Lung (tissue), 12 donors: ENCODE measurements around the gene NRP2. TPM values are rescaled to one million over a fixed set of nuclear protein-coding genes. Genes with fewer than 3 reads are reported as not detected.

ENCODE experiments used
- ATAC-seq: fragments of 200-7000 bp; cut with Tn5 transposase; one replicate; pipeline ENCODE4 v1.9.1; 2020; ENCODE audit warnings: moderate number of reproducible peaks; ENCODE audit not compliant: insufficient read depth, low FRiP score
- DNase-seq, 3 donors: peaks; one replicate each; pipeline ENCODE4 v3.0.0-alpha.2; 2013 to 2017
- H3K27ac ChIP-seq, 2 donors: one replicate each; pipeline ENCODE4 v1.5.1; 2013; ENCODE audit warnings: mild to moderate bottlenecking in 2 of 2, moderate library complexity in 2 of 2, control low read depth in 1 of 2, inconsistent platforms in 1 of 2, low read depth in 1 of 2, low read length in 1 of 2
- H3K27me3 ChIP-seq, 3 donors: one replicate each; pipeline ENCODE4 v1.5.1; 2013; ENCODE audit warnings: low read length in 2 of 3; ENCODE audit not compliant: control insufficient read depth in 3 of 3, insufficient read depth in 3 of 3
- H3K36me3 ChIP-seq, 4 donors: one replicate each; pipeline ENCODE4 v1.5.1; 2013; ENCODE audit warnings: low read length in 4 of 4, mild to moderate bottlenecking in 1 of 4, moderate library complexity in 1 of 4; ENCODE audit not compliant: control insufficient read depth in 4 of 4, insufficient read depth in 4 of 4
- H3K4me1 ChIP-seq, 5 donors: one replicate each; pipeline ENCODE4 v1.5.1; 2013; ENCODE audit warnings: low read length in 5 of 5, mild to moderate bottlenecking in 2 of 5, moderate library complexity in 1 of 5; ENCODE audit not compliant: control insufficient read depth in 5 of 5, insufficient read depth in 5 of 5
- H3K4me3 ChIP-seq: one replicate; pipeline ENCODE4 v1.5.1; 2013; ENCODE audit warnings: mild to moderate bottlenecking, control low read depth, moderate library complexity
- H3K9ac ChIP-seq, 2 donors: one replicate each; pipeline ENCODE4 v1.5.1; 2013; ENCODE audit warnings: low read length in 2 of 2, control low read depth in 1 of 2; ENCODE audit not compliant: insufficient read depth in 1 of 2
- H3K9me3 ChIP-seq, 4 donors: one replicate each; pipeline ENCODE4 v1.5.1; 2013; ENCODE audit warnings: low read length in 3 of 4, mild to moderate bottlenecking in 1 of 4, moderate library complexity in 1 of 4; ENCODE audit not compliant: control insufficient read depth in 4 of 4, insufficient read depth in 3 of 4
- WGBS, 2 donors: extraction: QIAGEN DNeasy Blood & Tissue Kit; methylation state at CpG; one replicate each; pipeline ENCODE4 v1.1.7; 2013; 5-methylcytosine and 5-hydroxymethylcytosine counted together
- polyA plus RNA-seq, 2 donors: library from polyadenylated mRNA; stranded (reverse); fragments of 200-250 nt; gene quantifications; one replicate each; pipeline ENCODE4 v1.2.1, GENCODE V29; 2013
- total RNA-seq, 2 donors: library from RNA; depleted of rRNA in 1 of 2; stranded (reverse); fragments of >200 nt in 1 of 2; gene quantifications; one replicate each; pipeline ENCODE4 v1.2.1, GENCODE V29; 2014 to 2021
- TF ChIP-seq, protein P1 (sequence below): IDR thresholded peaks from 2 replicates; pipeline ENCODE4 v1.5.1; 2012; ENCODE audit warnings: mild to moderate bottlenecking; ENCODE audit errors: control extremely low read depth, extremely low read depth
- donor health status: control.
- donor health status: control.
- donor health status: Bipolar disorder and iron deficiency.
- donor health status: healthy.
- donor health status: DM: yes; HTN: yes; CAD: no.

Gene NRP2
- total and polyA plus RNA-seq, 4 donors = 20.4 to 125 (median 63.2) TPM

DNA sequence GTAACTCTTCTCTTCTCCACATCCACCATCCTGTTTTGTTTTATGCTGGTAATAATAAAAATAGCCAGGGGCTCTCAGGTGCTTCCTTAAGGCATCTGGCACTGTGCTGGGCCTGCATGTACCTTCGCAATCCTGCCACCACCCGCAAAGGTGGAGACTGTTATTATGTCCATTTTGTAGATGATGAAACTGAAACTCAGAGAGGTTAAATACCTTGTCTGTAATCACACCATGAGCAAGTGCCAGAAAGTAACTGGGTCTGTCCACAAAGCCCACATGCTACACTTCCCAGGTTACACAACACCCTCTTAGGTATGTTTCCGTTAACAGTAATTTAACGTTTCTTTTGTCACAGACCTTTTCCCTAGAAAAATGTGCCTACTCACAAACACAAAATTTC lies 27.0 kb downstream of the NRP2 start:
- no peak overlapping the region for H3K27ac ChIP-seq
- H3K4me1 ChIP-seq = peaks cover 6 to 67% (median 16%) of the 10 kb centered on the region in 5 donors
- DNase-seq (no peak), ATAC-seq (no peak)
- no peaks in the 10 kb centered on the region for H3K27me3 ChIP-seq
- H3K36me3 ChIP-seq = peaks cover 0 to 3% (median 1%) of the 10 kb centered on the region in 4 donors
- TF ChIP-seq, protein P1, sequence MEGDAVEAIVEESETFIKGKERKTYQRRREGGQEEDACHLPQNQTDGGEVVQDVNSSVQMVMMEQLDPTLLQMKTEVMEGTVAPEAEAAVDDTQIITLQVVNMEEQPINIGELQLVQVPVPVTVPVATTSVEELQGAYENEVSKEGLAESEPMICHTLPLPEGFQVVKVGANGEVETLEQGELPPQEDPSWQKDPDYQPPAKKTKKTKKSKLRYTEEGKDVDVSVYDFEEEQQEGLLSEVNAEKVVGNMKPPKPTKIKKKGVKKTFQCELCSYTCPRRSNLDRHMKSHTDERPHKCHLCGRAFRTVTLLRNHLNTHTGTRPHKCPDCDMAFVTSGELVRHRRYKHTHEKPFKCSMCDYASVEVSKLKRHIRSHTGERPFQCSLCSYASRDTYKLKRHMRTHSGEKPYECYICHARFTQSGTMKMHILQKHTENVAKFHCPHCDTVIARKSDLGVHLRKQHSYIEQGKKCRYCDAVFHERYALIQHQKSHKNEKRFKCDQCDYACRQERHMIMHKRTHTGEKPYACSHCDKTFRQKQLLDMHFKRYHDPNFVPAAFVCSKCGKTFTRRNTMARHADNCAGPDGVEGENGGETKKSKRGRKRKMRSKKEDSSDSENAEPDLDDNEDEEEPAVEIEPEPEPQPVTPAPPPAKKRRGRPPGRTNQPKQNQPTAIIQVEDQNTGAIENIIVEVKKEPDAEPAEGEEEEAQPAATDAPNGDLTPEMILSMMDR = no peak
- H3K9ac ChIP-seq = no peak overlapping the region
- peaks cover 0 to 1% (median 0%) of the 10 kb centered on the region in 4 donors for H3K9me3 ChIP-seq
- 69 to 86% methylated on average over 4 of the region's 4 CpGs for WGBS, 2 donors
- no peak overlapping the region for H3K4me3 ChIP-seq

- H3K9ac ChIP-seq = no peak overlapping the region
- TF ChIP-seq, protein P1 = no peak
- WGBS, 2 donors = 14 to 69% methylated on average over 1 of the region's 1 CpG
- peaks cover 5 to 64% (median 22%) of the 10 kb centered on the region in 5 donors for H3K4me1 ChIP-seq
- H3K27me3 ChIP-seq = no peaks in the 10 kb centered on the region
- DNase-seq (no peak), ATAC-seq (no peak)
- H3K9me3 ChIP-seq = peaks cover 0 to 1% (median 0%) of the 10 kb centered on the region in 4 donors
- peaks cover 0 to 8% (median 2%) of the 10 kb centered on the region in 4 donors for H3K36me3 ChIP-seq
- no peak overlapping the region for H3K27ac ChIP-seq
- no peak overlapping the region for H3K4me3 ChIP-seq
Observed at GRCh38 chr2:205712508-205712907, 30.2 kb downstream of the NRP2 start.

DNA sequence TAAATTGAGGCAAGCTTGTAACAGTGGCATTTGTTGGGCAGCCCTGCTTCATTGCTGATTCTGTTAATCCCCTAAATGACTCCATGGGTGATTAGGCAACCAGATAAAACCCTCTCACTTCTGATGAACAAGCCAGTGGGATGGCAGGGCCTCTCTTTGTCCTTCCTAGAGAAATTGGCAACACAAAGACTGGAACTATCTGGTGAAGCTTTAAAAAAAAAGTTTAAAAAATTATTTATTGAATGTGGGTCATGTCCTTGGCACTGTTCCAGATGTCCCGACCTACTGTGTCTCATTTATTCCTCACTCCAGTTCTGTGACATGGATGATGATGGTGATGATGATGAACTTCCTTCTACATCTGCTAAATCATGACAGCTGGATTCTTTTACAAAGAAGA lies 30.8 kb downstream of the NRP2 start:
- Histone ChIP-seq H3K9ac (no peak overlapping the region), H3K9me3 (peaks cover 0 to 1% (median 0%) of the 10 kb centered on the region in 4 donors), H3K4me1 (peaks cover 0 to 64% (median 18%) of the 10 kb centered on the region in 5 donors), H3K4me3 (no peak overlapping the region), H3K27me3 (no peaks in the 10 kb centered on the region), H3K36me3 (peaks cover 0 to 8% (median 2%) of the 10 kb centered on the region in 4 donors), H3K27ac (no peak overlapping the region)
- TF ChIP-seq, protein P1 = no peak
- ATAC-seq (no peak), DNase-seq (peak; percentile 37 to 65 (median 65))
- 23 to 38% methylated on average over 1 of the region's 1 CpG for WGBS, 2 donors
